T-cell (primary cell): ENCODE data around the gene KSR2. TPM values are rescaled to one million over a fixed set of nuclear protein-coding genes. Genes with fewer than 3 reads are reported as not detected.

Source experiments
- ATAC-seq, 4 experiments: fragments of 200-7000 bp in 3 of 4; fragments of 150-1000 bp in 1 of 4; cut with Tn5 transposase; replicated peaks in 1 of 4; 1 replicate in 3 of 4; 2 replicates in 1 of 4; pipeline ENCODE4 v1.10.0; 2021; ENCODE audit warnings: moderate library complexity in 3 of 4, mild to moderate bottlenecking in 2 of 4, moderate number of reproducible peaks in 1 of 4
- CTCF ChIA-PET, 2 donors: fragments of 300-600 bp; sonication (Branson Sonifier 250); formaldehyde crosslinking; loops; one replicate each; lab custom pipeline; 2022; ENCODE audit warnings: antibody characterized with exemption in 2 of 2; lab: Charles Lee
- POLR2A ChIA-PET, 2 donors: fragments of 300-600 bp; sonication (Branson Sonifier 250); formaldehyde crosslinking; loops; one replicate each; lab custom pipeline; 2022; ENCODE audit warnings: antibody characterized with exemption in 2 of 2; lab: Charles Lee
- DNase-seq, 35 experiments: peaks; one replicate each; pipeline versions ENCODE4 v3.0.0 to v3.0.0-alpha.2; 2013 to 2023
- H3K27ac ChIP-seq: one replicate; pipeline ENCODE4 v1.5.1; 2013; ENCODE audit warnings: low read length
- H3K27me3 ChIP-seq, 2 experiments: replicated peaks in 1 of 2; 1 replicate in 1 of 2; 2 replicates in 1 of 2; pipeline versions ENCODE4 v1.6.1 to v1.7.0; 2013; ENCODE audit warnings: low read length in 1 of 2, mixed read lengths in 1 of 2; ENCODE audit not compliant: control insufficient read depth in 2 of 2, insufficient read depth in 2 of 2; ENCODE audit errors: extremely low read depth in 1 of 2
- H3K36me3 ChIP-seq, 2 donors: 1 replicate in 1 of 2; 2 replicates in 1 of 2; pipeline versions ENCODE4 v1.6.1 to v1.7.0; 2013; ENCODE audit warnings: low read length in 1 of 2; ENCODE audit not compliant: control insufficient read depth in 2 of 2, insufficient read depth in 1 of 2; ENCODE audit errors: extremely low read depth in 1 of 2
- H3K4me1 ChIP-seq, 2 experiments: 1 replicate in 1 of 2; 2 replicates in 1 of 2; pipeline versions ENCODE4 v1.6.1 to v1.7.0; 2013; ENCODE audit warnings: low read length in 2 of 2, mixed read lengths in 1 of 2; ENCODE audit not compliant: insufficient read depth in 2 of 2, control insufficient read depth in 1 of 2; ENCODE audit errors: extremely low read depth in 1 of 2
- H3K4me3 ChIP-seq, 2 donors: 1 replicate in 1 of 2; 2 replicates in 1 of 2; pipeline versions ENCODE4 v1.5.1 to v1.7.0; 2013; ENCODE audit warnings: mild to moderate bottlenecking in 2 of 2, low read length in 1 of 2, moderate library complexity in 1 of 2; ENCODE audit not compliant: control insufficient read depth in 1 of 2; ENCODE audit errors: extremely low read depth in 1 of 2
- H3K9me3 ChIP-seq: 2 replicates; pipeline ENCODE4 v1.7.0; 2013
- H3K27ac Mint-ChIP-seq, 2 donors: one replicate each; pipeline ENCODE4 v1.8.0; 2020 to 2021; ENCODE audit warnings: mild to moderate bottlenecking in 2 of 2, mixed read lengths in 2 of 2
- H3K27me3 Mint-ChIP-seq, 2 donors: one replicate each; pipeline ENCODE4 v1.8.0; 2021 to 2022; ENCODE audit warnings: mixed read lengths in 2 of 2
- H3K36me3 Mint-ChIP-seq: one replicate; pipeline ENCODE4 v1.8.0; 2021; ENCODE audit warnings: mixed read lengths
- H3K4me1 Mint-ChIP-seq, 3 donors: one replicate each; pipeline ENCODE4 v1.8.0; 2020 to 2022; ENCODE audit warnings: mixed read lengths in 3 of 3, mild to moderate bottlenecking in 1 of 3
- H3K4me3 Mint-ChIP-seq, 3 donors: one replicate each; pipeline ENCODE4 v1.8.0; 2020 to 2022; ENCODE audit warnings: mild to moderate bottlenecking in 3 of 3, mixed read lengths in 3 of 3, moderate library complexity in 3 of 3
- H3K9me3 Mint-ChIP-seq, 3 donors: one replicate each; pipeline ENCODE4 v1.8.0; 2020 to 2022; ENCODE audit warnings: mixed read lengths in 3 of 3
- WGBS: methylation state at CpG from one replicate; pipeline ENCODE4 v1.1.5; 2013; ENCODE audit warnings: missing lambda C conversion rate; ENCODE audit not compliant: insufficient coverage; 5-methylcytosine and 5-hydroxymethylcytosine counted together
- total RNA-seq, 35 experiments: library from RNA in 6 of 35; stranded (reverse) in 6 of 35; fragments of 120-200 nt in 1 of 35; gene quantifications; one replicate each; pipeline versions ENCODE4 v1.2.1 to v1.2.4 and lab custom pipeline; 2013 to 2026

KSR2 gene
- total RNA-seq, 5 donors from 2014 or later (not counting 1 experiment from before 2014, with no cell fraction given), result 0.03 to 0.10 (median 0.06) TPM

GRCh38 chr12:117994551-117995438 is 26.0 kb upstream of the KSR2 start:
- ChIA-PET CTCF (interaction anchor here in 1 of 2 donors (0.5 kb wide), 1 partner anchor 1711 kb away, joined by 3 read pairs; no protein-coding TSS in a partner anchor), POLR2A (no interaction called here)
- no peak overlapping the region for H3K4me3 ChIP-seq
- no peaks in the 10 kb centered on the region for H3K4me1 Mint-ChIP-seq
- H3K27me3 Mint-ChIP-seq, result peaks cover 8 to 19% of the 10 kb centered on the region in 2 donors
- H3K9me3 ChIP-seq, result no peaks in the 10 kb centered on the region
- DNase-seq (no peak), ATAC-seq (no peak)
- no peak overlapping the region for H3K27ac Mint-ChIP-seq
- H3K27me3 ChIP-seq, result peaks cover 0 to 7% of the 10 kb centered on the region in 2 experiments
- H3K9me3 Mint-ChIP-seq, result peaks cover under 1 to 9% (median 5%) of the 10 kb centered on the region in 3 donors
- WGBS, result 100% methylated on average over 2 of the region's 3 CpGs
- no peak overlapping the region for H3K27ac ChIP-seq
- H3K36me3 Mint-ChIP-seq, result no peaks in the 10 kb centered on the region
- H3K4me1 ChIP-seq, result no peaks in the 10 kb centered on the region
- H3K36me3 ChIP-seq, result no peaks in the 10 kb centered on the region
- no peak overlapping the region for H3K4me3 Mint-ChIP-seq

GRCh38 chr12:117986705-117987469 is 18.1 kb upstream of the KSR2 start:
- ChIA-PET POLR2A (interaction anchor here in 1 of 2 donors (0.6 kb wide), 1 partner anchor 1051 kb away, joined by 3 read pairs; no protein-coding TSS in a partner anchor), CTCF (no interaction called here)
- H3K27me3 ChIP-seq, result peaks cover 0 to 7% of the 10 kb centered on the region in 2 experiments
- no peak overlapping the region for H3K4me3 ChIP-seq
- H3K36me3 ChIP-seq, result no peaks in the 10 kb centered on the region
- H3K9me3 Mint-ChIP-seq, result peaks cover 0 to 5% (median 3%) of the 10 kb centered on the region in 3 donors
- no peak overlapping the region for H3K4me3 Mint-ChIP-seq
- H3K4me1 ChIP-seq, result no peaks in the 10 kb centered on the region
- ATAC-seq (no peak), DNase-seq (no peak)
- WGBS, result 100% methylated on average over 1 of the region's 4 CpGs
- no peak overlapping the region for H3K27ac Mint-ChIP-seq
- H3K4me1 Mint-ChIP-seq, result no peaks in the 10 kb centered on the region
- no peaks in the 10 kb centered on the region for H3K9me3 ChIP-seq
- no peak overlapping the region for H3K27ac ChIP-seq
- peaks cover 7 to 14% of the 10 kb centered on the region in 2 donors for H3K27me3 Mint-ChIP-seq
- H3K36me3 Mint-ChIP-seq, result no peaks in the 10 kb centered on the region

GRCh38 chr12:117985182-117985581 is 16.4 kb upstream of the KSR2 start:
- H3K4me1 ChIP-seq, result no peaks in the 10 kb centered on the region
- ATAC-seq, result no peak
- Mint-ChIP-seq H3K9me3 (peaks cover 0 to 3% (median 3%) of the 10 kb centered on the region in 3 donors), H3K36me3 (no peaks in the 10 kb centered on the region), H3K4me1 (no peaks in the 10 kb centered on the region), H3K27ac (no peak overlapping the region), H3K27me3 (peaks cover 0 to 6% of the 10 kb centered on the region in 2 donors), H3K4me3 (no peak overlapping the region)
- no peak for DNase-seq
- ChIA-PET POLR2A (interaction anchor here in 1 of 2 donors (0.5 kb wide), 1 partner anchor 209 kb away, joined by 6 read pairs; no protein-coding TSS in a partner anchor), CTCF (interaction anchor here in 1 of 2 donors (0.6 kb wide), 1 partner anchor 96 kb away, joined by 4 read pairs; no protein-coding TSS in a partner anchor)
- no peaks in the 10 kb centered on the region for H3K36me3 ChIP-seq
- H3K4me3 ChIP-seq, result no peak overlapping the region
- H3K27ac ChIP-seq, result no peak overlapping the region
- peaks cover 0 to 6% of the 10 kb centered on the region in 2 experiments for H3K27me3 ChIP-seq
- 75% methylated on average over 2 of the region's 2 CpGs for WGBS
- H3K9me3 ChIP-seq, result no peaks in the 10 kb centered on the region

- Histone ChIP-seq H3K9me3 (no peaks in the 10 kb centered on the region), H3K27me3 (peaks cover 0 to 10% of the 10 kb centered on the region in 2 experiments), H3K4me3 (no peak overlapping the region), H3K4me1 (no peaks in the 10 kb centered on the region), H3K36me3 (no peaks in the 10 kb centered on the region), H3K27ac (no peak overlapping the region)
- Mint-ChIP-seq H3K4me3 (no peak overlapping the region), H3K4me1 (no peaks in the 10 kb centered on the region), H3K9me3 (peaks cover 0 to 5% (median 0%) of the 10 kb centered on the region in 3 donors), H3K27ac (no peak overlapping the region), H3K27me3 (peaks cover 11 to 13% of the 10 kb centered on the region in 2 donors), H3K36me3 (no peaks in the 10 kb centered on the region)
- 75% methylated on average over 1 of the region's 5 CpGs for WGBS
- ChIA-PET CTCF (no interaction called here), POLR2A (no interaction called here)
- ATAC-seq, result no peak
- DNase-seq, result no peak
Observed at GRCh38 chr12:117981267-117981666, 12.5 kb upstream of the KSR2 start.

GRCh38 chr12:117980616-117981015 is 11.8 kb upstream of the KSR2 start:
- no peak overlapping the region for H3K27ac ChIP-seq
- Mint-ChIP-seq H3K4me1 (no peaks in the 10 kb centered on the region), H3K27ac (no peak overlapping the region), H3K4me3 (no peak overlapping the region), H3K36me3 (no peaks in the 10 kb centered on the region), H3K27me3 (peaks cover 12 to 14% of the 10 kb centered on the region in 2 donors), H3K9me3 (peaks cover 0 to 5% (median 0%) of the 10 kb centered on the region in 3 donors)
- peaks cover 0 to 10% of the 10 kb centered on the region in 2 experiments for H3K27me3 ChIP-seq
- no peaks in the 10 kb centered on the region for H3K9me3 ChIP-seq
- H3K4me3 ChIP-seq, result no peak overlapping the region
- DNase-seq, result no peak
- no CpG with 5 or more reads among the region's 4 CpGs for WGBS
- ChIA-PET CTCF (no interaction called here), POLR2A (no interaction called here)
- no peaks in the 10 kb centered on the region for H3K4me1 ChIP-seq
- no peaks in the 10 kb centered on the region for H3K36me3 ChIP-seq
- ATAC-seq, result no peak

- WGBS, result no CpG with 5 or more reads among the region's 1 CpG
- H3K4me3 Mint-ChIP-seq, result no peak overlapping the region
- POLR2A ChIA-PET, result no interaction called here
- H3K9me3 ChIP-seq, result no peaks in the 10 kb centered on the region
- no peak for DNase-seq
- ATAC-seq, result no peak
- no peaks in the 10 kb centered on the region for H3K4me1 Mint-ChIP-seq
- CTCF ChIA-PET, result interaction anchor here in 1 of 2 donors (0.6 kb wide), 1 partner anchor 78 kb away, joined by 5 read pairs; no protein-coding TSS in a partner anchor
- peaks cover 14 to 21% of the 10 kb centered on the region in 2 donors for H3K27me3 Mint-ChIP-seq
- no peaks in the 10 kb centered on the region for H3K36me3 ChIP-seq
- no peak overlapping the region for H3K27ac Mint-ChIP-seq
- H3K4me1 ChIP-seq, result no peaks in the 10 kb centered on the region
- peaks cover 0 to 14% of the 10 kb centered on the region in 2 experiments for H3K27me3 ChIP-seq
- no peaks in the 10 kb centered on the region for H3K36me3 Mint-ChIP-seq
- H3K4me3 ChIP-seq, result no peak overlapping the region
- peaks cover 0 to 5% (median 0%) of the 10 kb centered on the region in 3 donors for H3K9me3 Mint-ChIP-seq
- no peak overlapping the region for H3K27ac ChIP-seq
Observed at GRCh38 chr12:117977373-117977772, 8.6 kb upstream of the KSR2 start.
